Measurements from ENCODE around the gene IGFBPL1. TPM values are rescaled to one million over a fixed set of nuclear protein-coding genes. Genes with fewer than 3 reads are reported as not detected.

The IGFBPL1 gene
- total RNA-seq, 4 donors from 2014 or later, result 1.6 to 3.2 (median 2.5) TPM

- no peaks in the 10 kb centered on the region for H3K27me3 ChIP-seq
- H3K36me3 ChIP-seq, result no peaks in the 10 kb centered on the region
- peak; percentile 59 for ATAC-seq
- H3K9me3 ChIP-seq, result no peaks in the 10 kb centered on the region
- peak overlapping the region in 1 of 4 donors; percentile 28 for H3K27ac ChIP-seq
- WGBS, 2 donors (ENCODE audit: low coverage in 1 of 2), result 8 to 33% methylated on average over 4 to 19 of the region's 21 CpGs
- H3K4me1 ChIP-seq, result peaks cover 0 to 27% (median 4%) of the 10 kb centered on the region in 3 donors
- H3K4me3 ChIP-seq, result no peak overlapping the region
- TF ChIP-seq POLR2AphosphoS5 (IDR thresholded peaks at IDR 0.05) (peak; percentile 51), EP300 (IDR thresholded peaks at IDR 0.05) (no peak), CTCF (IDR thresholded peaks at IDR 0.05) (peak in 3 of 4 experiments; percentile 56 to 72 (median 60))
Observed at GRCh38 chr9:38362852-38363588, 61.2 kb downstream of the IGFBPL1 start.

GRCh38 chr9:38361473-38361850 lies 62.8 kb downstream of the IGFBPL1 start:
- no peaks in the 10 kb centered on the region for H3K27me3 ChIP-seq
- H3K27ac ChIP-seq, result peak overlapping the region in 2 of 4 donors; percentile 14
- H3K4me3 ChIP-seq, result no peak overlapping the region
- no peaks in the 10 kb centered on the region for H3K9me3 ChIP-seq
- TF ChIP-seq CTCF (IDR thresholded peaks at IDR 0.05) (no peak), EP300 (IDR thresholded peaks at IDR 0.05) (no peak), POLR2AphosphoS5 (IDR thresholded peaks at IDR 0.05) (no peak), POLR2A (IDR thresholded peaks at IDR 0.05) (no peak)
- no peak for ATAC-seq
- 33 to 64% methylated on average over 1 to 3 of the region's 6 CpGs for WGBS, 2 donors (ENCODE audit: low coverage in 1 of 2)
- H3K36me3 ChIP-seq, result no peaks in the 10 kb centered on the region
- H3K4me1 ChIP-seq, result peaks cover 0 to 27% (median 4%) of the 10 kb centered on the region in 3 donors

- no peak overlapping the region for H3K27ac ChIP-seq
- WGBS, 2 donors (ENCODE audit: low coverage in 1 of 2), result 40 to 88% methylated on average over 2 to 6 of the region's 7 CpGs
- no peaks in the 10 kb centered on the region for H3K27me3 ChIP-seq
- no peak for ATAC-seq
- H3K36me3 ChIP-seq, result no peaks in the 10 kb centered on the region
- H3K9me3 ChIP-seq, result no peaks in the 10 kb centered on the region
- peaks cover 0 to 27% (median 4%) of the 10 kb centered on the region in 3 donors for H3K4me1 ChIP-seq
- TF ChIP-seq EP300 (IDR thresholded peaks at IDR 0.05), result no peak
- TF ChIP-seq POLR2A (IDR thresholded peaks at IDR 0.05), result no peak
- TF ChIP-seq CTCF (IDR thresholded peaks at IDR 0.05), result no peak
- no peak for TF ChIP-seq POLR2AphosphoS5 (IDR thresholded peaks at IDR 0.05)
- H3K4me3 ChIP-seq, result no peak overlapping the region
Observed at GRCh38 chr9:38360839-38361472, 63.3 kb downstream of the IGFBPL1 start.

- H3K4me1 ChIP-seq, result peaks cover 0 to 27% (median 4%) of the 10 kb centered on the region in 3 donors
- no peaks in the 10 kb centered on the region for H3K36me3 ChIP-seq
- no peak overlapping the region for H3K4me3 ChIP-seq
- 10 to 80% methylated on average over 2 to 3 of the region's 5 CpGs for WGBS, 2 donors (ENCODE audit: low coverage in 1 of 2)
- H3K27ac ChIP-seq, result no peak overlapping the region
- no peaks in the 10 kb centered on the region for H3K9me3 ChIP-seq
- no peaks in the 10 kb centered on the region for H3K27me3 ChIP-seq
- no peak for ATAC-seq
- TF ChIP-seq POLR2AphosphoS5 (IDR thresholded peaks at IDR 0.05) (no peak), CTCF (IDR thresholded peaks at IDR 0.05) (no peak), POLR2A (IDR thresholded peaks at IDR 0.05) (no peak), EP300 (IDR thresholded peaks at IDR 0.05) (no peak)
Observed at GRCh38 chr9:38359689-38360385, 64.4 kb downstream of the IGFBPL1 start.

All from gastroesophageal sphincter (tissue), 4 donors.